GM23338 (cell line): ENCODE data around the gene IMMP2L. TPM values are rescaled to one million over a fixed set of nuclear protein-coding genes. Genes with fewer than 3 reads are reported as not detected.

ENCODE experiments used
- ATAC-seq: fragments of 200-7000 bp; cut with Tn5 transposase; 3 replicates; pipeline ENCODE4 v1.9.1; 2020
- DNase-seq: peaks from one replicate; pipeline ENCODE4 v3.0.0-alpha.2; 2015; ENCODE audit warnings: low spot score
- H2AFZ ChIP-seq: fragments of 200-600 bp; sonication (generic); 2 replicates; pipeline ENCODE4 v1.8.0; 2016; ENCODE audit warnings: antibody characterized with exemption, mild to moderate bottlenecking, moderate library complexity
- H3F3A ChIP-seq: fragments of 200-600 bp; sonication (generic); replicated peaks from 2 replicates; pipeline ENCODE4 v1.8.0; 2017; ENCODE audit warnings: antibody characterized with exemption, mixed run types, low read depth
- H3K27ac ChIP-seq: fragments of 200-600 bp; sonication (generic); 2 replicates; pipeline ENCODE4 v1.6.1; 2016; ENCODE audit warnings: low read depth
- H3K27me3 ChIP-seq: fragments of 200-600 bp; sonication (generic); 2 replicates; pipeline ENCODE4 v1.8.0; 2016; ENCODE audit warnings: mild to moderate bottlenecking, mixed run types, moderate library complexity; ENCODE audit not compliant: insufficient read depth
- H3K36me3 ChIP-seq: fragments of 200-600 bp; sonication (generic); 2 replicates; pipeline ENCODE4 v1.8.0; 2016; ENCODE audit warnings: mild to moderate bottlenecking; ENCODE audit not compliant: insufficient read depth
- H3K4me1 ChIP-seq: fragments of 200-600 bp; sonication (generic); 2 replicates; pipeline ENCODE4 v1.8.0; 2016; ENCODE audit warnings: mild to moderate bottlenecking, moderate library complexity; ENCODE audit not compliant: insufficient read depth
- H3K4me2 ChIP-seq: fragments of 200-600 bp; sonication (generic); 2 replicates; pipeline ENCODE4 v1.7.1; 2017; ENCODE audit warnings: mixed run types
- H3K4me3 ChIP-seq: fragments of 200-600 bp; sonication (generic); 2 replicates; pipeline ENCODE4 v1.6.1; 2016; ENCODE audit warnings: mixed run types
- H3K79me2 ChIP-seq: fragments of 200-600 bp; sonication (generic); replicated peaks from 2 replicates; pipeline ENCODE4 v1.8.0; 2017; ENCODE audit warnings: mild to moderate bottlenecking; ENCODE audit not compliant: insufficient read depth
- H3K9me2 ChIP-seq: fragments of 200-600 bp; sonication (generic); 2 replicates; pipeline ENCODE4 v1.8.0; 2017; ENCODE audit not compliant: insufficient read depth
- H4K20me1 ChIP-seq: fragments of 200-600 bp; sonication (generic); replicated peaks from 2 replicates; pipeline ENCODE4 v1.8.0; 2017; ENCODE audit warnings: mild to moderate bottlenecking; ENCODE audit not compliant: insufficient read depth
- H3K27ac Mint-ChIP-seq: 2 replicates; pipeline ENCODE4 v1.8.0; 2020; ENCODE audit warnings: inconsistent platforms, mild to moderate bottlenecking, moderate library complexity, mixed read lengths
- H3K27me3 Mint-ChIP-seq: 3 replicates; pipeline ENCODE4 v1.8.0; 2022; ENCODE audit warnings: low read depth, mild to moderate bottlenecking, moderate library complexity, mixed read lengths, inconsistent platforms; ENCODE audit not compliant: insufficient read depth, poor library complexity
- H3K36me3 Mint-ChIP-seq: 3 replicates; pipeline ENCODE4 v1.8.0; 2021; ENCODE audit warnings: low read depth, mild to moderate bottlenecking, inconsistent platforms, moderate library complexity, mixed read lengths
- H3K4me1 Mint-ChIP-seq: 3 replicates; pipeline ENCODE4 v1.8.0; 2020; ENCODE audit warnings: mild to moderate bottlenecking, inconsistent platforms, mixed read lengths
- H3K4me3 Mint-ChIP-seq: 3 replicates; pipeline ENCODE4 v1.8.0; 2021; ENCODE audit warnings: moderate library complexity, mild to moderate bottlenecking, inconsistent platforms, mixed read lengths
- H3K9me3 Mint-ChIP-seq: 3 replicates; pipeline ENCODE4 v1.8.0; 2020; ENCODE audit warnings: moderate library complexity, mild to moderate bottlenecking, inconsistent platforms, mixed read lengths
- CREB1 ChIP-seq: fragments of 250-450 bp; sonication (Bioruptor Pico); IDR thresholded peaks from 2 replicates; pipeline ENCODE4 v1.5.0; 2020; ENCODE audit warnings: low read depth, mild to moderate bottlenecking, moderate library complexity
- EZH2phosphoT487 ChIP-seq: fragments of 200-600 bp; sonication (generic); IDR thresholded peaks from one replicate; pipeline ENCODE4 v1.8.1; 2018; ENCODE audit warnings: antibody characterized with exemption; ENCODE audit not compliant: unreplicated experiment
- JUNB ChIP-seq: IDR thresholded peaks from one replicate; pipeline ENCODE4 v1.6.1; 2016; ENCODE audit warnings: antibody characterized with exemption; ENCODE audit not compliant: unreplicated experiment
- NANOG ChIP-seq: IDR thresholded peaks from 2 replicates; pipeline ENCODE4 v1.6.1; 2016; ENCODE audit warnings: antibody characterized with exemption, borderline replicate concordance
- POLR2AphosphoS5 ChIP-seq: IDR thresholded peaks from 2 replicates; pipeline ENCODE4 v1.6.1; 2016; ENCODE audit warnings: antibody characterized with exemption, low read depth
- STAT1 ChIP-seq: IDR thresholded peaks from one replicate; pipeline ENCODE4 v1.6.1; 2016; ENCODE audit warnings: antibody characterized with exemption; ENCODE audit not compliant: unreplicated experiment
- ZNF462 ChIP-seq: fragments of 250-450 bp; sonication (Bioruptor Pico); IDR thresholded peaks from 2 replicates; pipeline ENCODE4 v1.5.0; 2020; ENCODE audit warnings: mild to moderate bottlenecking, moderate library complexity
- polyA plus RNA-seq: library from polyadenylated mRNA; unstranded; fragments of >200 nt; fragmentation: Nextera tagmentation; extraction: Ambion mirVana; gene quantifications from 2 replicates; pipeline ENCODE4 v1.2.1, GENCODE V29; 2016
- total RNA-seq: library from RNA; depleted of rRNA; stranded (reverse); fragments of >200 nt; shearing (Covaris generic); gene quantifications from 2 replicates; pipeline ENCODE4 v1.2.3, GENCODE V29; 2014
- TF ChIP-seq, protein P1 (sequence below), 2 experiments: fragments of 200-600 bp in 1 of 2; sonication (generic) in 1 of 2; conservative IDR thresholded peaks; 2 replicates each; pipeline versions ENCODE4 v1.5.1 to v1.6.1; 2016 to 2017; ENCODE audit warnings: antibody characterized with exemption in 2 of 2, low read depth in 2 of 2, mild to moderate bottlenecking in 2 of 2, moderate library complexity in 1 of 2

IMMP2L gene
- total and polyA plus RNA-seq, 2 experiments from 2014 or later: 7.3 to 14.0 TPM

DNA sequence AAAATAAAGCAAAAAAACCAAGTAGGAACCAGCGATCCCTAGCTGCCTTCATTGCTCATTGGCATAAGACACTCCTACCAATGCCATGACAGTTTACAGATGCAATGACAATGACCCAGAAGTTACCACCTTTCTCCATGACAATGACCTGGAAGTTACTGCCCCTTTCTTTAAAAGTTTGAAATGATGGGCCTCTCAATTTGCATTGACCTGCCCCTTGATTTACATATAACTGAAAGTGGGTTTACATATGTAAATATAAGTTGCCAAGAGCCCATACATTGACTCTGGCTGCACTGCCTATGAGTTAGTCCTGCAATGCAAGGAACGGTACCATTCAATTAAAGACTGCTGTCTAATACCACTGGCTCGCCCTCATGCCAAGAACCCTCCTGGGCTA is 712.1 kb downstream of the IMMP2L start (continued):
- TF ChIP-seq ZNF462 (CRISPR knock-in tag): no peak

GRCh38 chr7:110842796-110843195 is 719.5 kb downstream of the IMMP2L start:
- Histone ChIP-seq H3K4me1 (peaks cover 20% of the 10 kb centered on the region), H2AFZ (no peak overlapping the region), H4K20me1 (no peaks in the 10 kb centered on the region), H3F3A (no peaks in the 10 kb centered on the region), H3K4me2 (no peak overlapping the region), H3K79me2 (no peaks in the 10 kb centered on the region), H3K4me3 (no peak overlapping the region), H3K9me2 (no peaks in the 10 kb centered on the region), H3K27ac (no peak overlapping the region), H3K27me3 (no peaks in the 10 kb centered on the region), H3K36me3 (no peaks in the 10 kb centered on the region)
- peaks cover 25% of the 10 kb centered on the region for H3K4me1 Mint-ChIP-seq
- DNase-seq (no peak), ATAC-seq (no peak)
- H3K9me3 Mint-ChIP-seq: no peaks in the 10 kb centered on the region
- no peaks in the 10 kb centered on the region for H3K36me3 Mint-ChIP-seq
- no peaks in the 10 kb centered on the region for H3K27me3 Mint-ChIP-seq
- H3K4me3 Mint-ChIP-seq: no peak overlapping the region
- H3K27ac Mint-ChIP-seq: no peak overlapping the region
- TF ChIP-seq CREB1 (CRISPR knock-in tag) (no peak), ZNF462 (CRISPR knock-in tag) (no peak), JUNB (no peak), POLR2AphosphoS5 (no peak), STAT1 (no peak), NANOG (no peak), EZH2phosphoT487 (no peak)
- TF ChIP-seq, protein P1, sequence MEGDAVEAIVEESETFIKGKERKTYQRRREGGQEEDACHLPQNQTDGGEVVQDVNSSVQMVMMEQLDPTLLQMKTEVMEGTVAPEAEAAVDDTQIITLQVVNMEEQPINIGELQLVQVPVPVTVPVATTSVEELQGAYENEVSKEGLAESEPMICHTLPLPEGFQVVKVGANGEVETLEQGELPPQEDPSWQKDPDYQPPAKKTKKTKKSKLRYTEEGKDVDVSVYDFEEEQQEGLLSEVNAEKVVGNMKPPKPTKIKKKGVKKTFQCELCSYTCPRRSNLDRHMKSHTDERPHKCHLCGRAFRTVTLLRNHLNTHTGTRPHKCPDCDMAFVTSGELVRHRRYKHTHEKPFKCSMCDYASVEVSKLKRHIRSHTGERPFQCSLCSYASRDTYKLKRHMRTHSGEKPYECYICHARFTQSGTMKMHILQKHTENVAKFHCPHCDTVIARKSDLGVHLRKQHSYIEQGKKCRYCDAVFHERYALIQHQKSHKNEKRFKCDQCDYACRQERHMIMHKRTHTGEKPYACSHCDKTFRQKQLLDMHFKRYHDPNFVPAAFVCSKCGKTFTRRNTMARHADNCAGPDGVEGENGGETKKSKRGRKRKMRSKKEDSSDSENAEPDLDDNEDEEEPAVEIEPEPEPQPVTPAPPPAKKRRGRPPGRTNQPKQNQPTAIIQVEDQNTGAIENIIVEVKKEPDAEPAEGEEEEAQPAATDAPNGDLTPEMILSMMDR (conservative IDR thresholded peaks at IDR 0.05; ENCODE audit: low read depth in 2 of 2): no peak
